Ishikawa (cell line): Measurements from ENCODE around the gene GANAB.

Source experiments
- CEBPB ChIP-seq: IDR thresholded peaks from 2 replicates; pipeline ENCODE4 v1.6.1; 2012
- CREB1 ChIP-seq: IDR thresholded peaks from 2 replicates; pipeline ENCODE4 v1.6.1; 2012; ENCODE audit warnings: low read depth
- EGR1 ChIP-seq: IDR thresholded peaks from 2 replicates; pipeline ENCODE4 v1.6.1; 2012
- EP300 ChIP-seq: IDR thresholded peaks from 2 replicates; pipeline ENCODE4 v1.6.1; 2012; ENCODE audit warnings: borderline replicate concordance
- FOXM1 ChIP-seq: IDR thresholded peaks from 2 replicates; pipeline ENCODE4 v1.6.1; 2012; ENCODE audit warnings: low read depth, borderline replicate concordance
- NFIC ChIP-seq: IDR thresholded peaks from 2 replicates; pipeline ENCODE4 v1.6.1; 2012
- RAD21 ChIP-seq: IDR thresholded peaks from 2 replicates; pipeline ENCODE4 v1.6.1; 2012; ENCODE audit warnings: low read depth
- TAF1 ChIP-seq: IDR thresholded peaks from 2 replicates; pipeline ENCODE4 v1.6.1; 2012; ENCODE audit warnings: low read depth, mild to moderate bottlenecking
- TCF12 ChIP-seq: IDR thresholded peaks from 2 replicates; pipeline ENCODE4 v1.6.1; 2012; ENCODE audit warnings: low read depth
- TEAD4 ChIP-seq: IDR thresholded peaks from 2 replicates; pipeline ENCODE4 v1.6.1; 2012
- YY1 ChIP-seq: IDR thresholded peaks from 2 replicates; pipeline ENCODE4 v1.6.1; 2012; ENCODE audit warnings: low read depth
- ZBTB7A ChIP-seq: IDR thresholded peaks from 2 replicates; pipeline ENCODE4 v1.6.1; 2012; ENCODE audit warnings: low read depth
- TF ChIP-seq, protein P1 (sequence below): IDR thresholded peaks from 2 replicates; pipeline ENCODE4 v1.6.1; 2012; ENCODE audit warnings: low read depth, mild to moderate bottlenecking
- TF ChIP-seq, protein P2 (sequence below): IDR thresholded peaks from 2 replicates; pipeline ENCODE4 v1.6.1; 2012
- TF ChIP-seq, protein P3 (sequence below): IDR thresholded peaks from 2 replicates; pipeline ENCODE4 v1.6.1; 2012

The GANAB gene

GRCh38 chr11:62579252-62579651 lies 67.2 kb downstream of the GANAB start:
- TF ChIP-seq TAF1 = no peak
- TF ChIP-seq ZBTB7A = no peak
- TF ChIP-seq EGR1 = no peak
- TF ChIP-seq TCF12 = no peak
- TF ChIP-seq, protein P1, sequence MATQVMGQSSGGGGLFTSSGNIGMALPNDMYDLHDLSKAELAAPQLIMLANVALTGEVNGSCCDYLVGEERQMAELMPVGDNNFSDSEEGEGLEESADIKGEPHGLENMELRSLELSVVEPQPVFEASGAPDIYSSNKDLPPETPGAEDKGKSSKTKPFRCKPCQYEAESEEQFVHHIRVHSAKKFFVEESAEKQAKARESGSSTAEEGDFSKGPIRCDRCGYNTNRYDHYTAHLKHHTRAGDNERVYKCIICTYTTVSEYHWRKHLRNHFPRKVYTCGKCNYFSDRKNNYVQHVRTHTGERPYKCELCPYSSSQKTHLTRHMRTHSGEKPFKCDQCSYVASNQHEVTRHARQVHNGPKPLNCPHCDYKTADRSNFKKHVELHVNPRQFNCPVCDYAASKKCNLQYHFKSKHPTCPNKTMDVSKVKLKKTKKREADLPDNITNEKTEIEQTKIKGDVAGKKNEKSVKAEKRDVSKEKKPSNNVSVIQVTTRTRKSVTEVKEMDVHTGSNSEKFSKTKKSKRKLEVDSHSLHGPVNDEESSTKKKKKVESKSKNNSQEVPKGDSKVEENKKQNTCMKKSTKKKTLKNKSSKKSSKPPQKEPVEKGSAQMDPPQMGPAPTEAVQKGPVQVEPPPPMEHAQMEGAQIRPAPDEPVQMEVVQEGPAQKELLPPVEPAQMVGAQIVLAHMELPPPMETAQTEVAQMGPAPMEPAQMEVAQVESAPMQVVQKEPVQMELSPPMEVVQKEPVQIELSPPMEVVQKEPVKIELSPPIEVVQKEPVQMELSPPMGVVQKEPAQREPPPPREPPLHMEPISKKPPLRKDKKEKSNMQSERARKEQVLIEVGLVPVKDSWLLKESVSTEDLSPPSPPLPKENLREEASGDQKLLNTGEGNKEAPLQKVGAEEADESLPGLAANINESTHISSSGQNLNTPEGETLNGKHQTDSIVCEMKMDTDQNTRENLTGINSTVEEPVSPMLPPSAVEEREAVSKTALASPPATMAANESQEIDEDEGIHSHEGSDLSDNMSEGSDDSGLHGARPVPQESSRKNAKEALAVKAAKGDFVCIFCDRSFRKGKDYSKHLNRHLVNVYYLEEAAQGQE = no peak
- no peak for TF ChIP-seq TEAD4
- TF ChIP-seq, protein P2, sequence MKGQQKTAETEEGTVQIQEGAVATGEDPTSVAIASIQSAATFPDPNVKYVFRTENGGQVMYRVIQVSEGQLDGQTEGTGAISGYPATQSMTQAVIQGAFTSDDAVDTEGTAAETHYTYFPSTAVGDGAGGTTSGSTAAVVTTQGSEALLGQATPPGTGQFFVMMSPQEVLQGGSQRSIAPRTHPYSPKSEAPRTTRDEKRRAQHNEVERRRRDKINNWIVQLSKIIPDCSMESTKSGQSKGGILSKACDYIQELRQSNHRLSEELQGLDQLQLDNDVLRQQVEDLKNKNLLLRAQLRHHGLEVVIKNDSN = no peak
- no peak for TF ChIP-seq CEBPB
- no peak for TF ChIP-seq NFIC
- TF ChIP-seq EP300 = no peak
- TF ChIP-seq YY1 = no peak
- TF ChIP-seq, protein P3, sequence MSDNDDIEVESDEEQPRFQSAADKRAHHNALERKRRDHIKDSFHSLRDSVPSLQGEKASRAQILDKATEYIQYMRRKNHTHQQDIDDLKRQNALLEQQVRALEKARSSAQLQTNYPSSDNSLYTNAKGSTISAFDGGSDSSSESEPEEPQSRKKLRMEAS = no peak
- TF ChIP-seq CREB1 = no peak
- TF ChIP-seq FOXM1 = no peak
- no peak for TF ChIP-seq RAD21

GRCh38 chr11:62578541-62578940 lies 67.9 kb downstream of the GANAB start:
- TF ChIP-seq NFIC = no peak
- no peak for TF ChIP-seq EGR1
- no peak for TF ChIP-seq EP300
- TF ChIP-seq YY1 = no peak
- TF ChIP-seq, protein P3 = no peak
- no peak for TF ChIP-seq TEAD4
- no peak for TF ChIP-seq FOXM1
- TF ChIP-seq, protein P1 = no peak
- no peak for TF ChIP-seq TAF1
- TF ChIP-seq ZBTB7A = no peak
- TF ChIP-seq CEBPB = no peak
- no peak for TF ChIP-seq TCF12
- TF ChIP-seq CREB1 = no peak
- TF ChIP-seq, protein P2 = no peak
- no peak for TF ChIP-seq RAD21

DNA sequence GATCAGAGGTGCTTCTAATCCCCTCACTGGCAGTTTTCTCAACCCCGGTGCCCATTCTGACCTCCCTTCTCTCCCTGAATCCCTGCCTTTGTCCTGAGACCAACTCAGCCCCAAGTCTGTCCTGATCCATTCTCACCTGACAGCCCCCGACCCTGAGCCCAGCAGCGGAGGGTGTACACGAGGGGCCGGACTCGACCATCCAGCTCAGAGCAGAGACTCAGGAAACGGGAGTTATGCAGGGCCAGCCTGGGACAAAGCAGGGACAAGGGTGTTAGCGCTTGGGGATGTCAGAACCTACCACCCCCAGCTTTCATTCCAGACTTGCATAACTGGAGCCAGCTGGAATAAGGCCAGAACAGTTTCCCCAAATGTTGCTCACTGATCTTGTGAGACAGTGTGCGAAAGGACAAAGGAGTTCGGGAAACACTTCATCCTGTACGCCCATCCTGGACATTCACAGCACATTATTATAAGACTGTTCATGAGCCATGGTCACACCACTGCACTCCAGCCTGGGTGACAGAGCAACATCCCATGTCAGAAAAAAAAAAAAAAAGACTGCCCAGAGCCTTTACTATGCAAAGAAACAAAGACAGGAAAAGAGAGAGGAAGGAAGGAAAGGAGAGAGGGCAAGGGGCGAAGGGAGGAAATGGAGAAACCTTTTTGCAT lies 69.2 kb downstream of the GANAB start:
- TF ChIP-seq TCF12 (no peak), FOXM1 (no peak), EP300 (no peak), TAF1 (no peak), NFIC (no peak), YY1 (no peak), CREB1 (no peak), TEAD4 (no peak), CEBPB (no peak), ZBTB7A (no peak), EGR1 (no peak), RAD21 (no peak)
- TF ChIP-seq, protein P1 = no peak
- TF ChIP-seq, protein P2 = no peak
- TF ChIP-seq, protein P3 = no peak

DNA sequence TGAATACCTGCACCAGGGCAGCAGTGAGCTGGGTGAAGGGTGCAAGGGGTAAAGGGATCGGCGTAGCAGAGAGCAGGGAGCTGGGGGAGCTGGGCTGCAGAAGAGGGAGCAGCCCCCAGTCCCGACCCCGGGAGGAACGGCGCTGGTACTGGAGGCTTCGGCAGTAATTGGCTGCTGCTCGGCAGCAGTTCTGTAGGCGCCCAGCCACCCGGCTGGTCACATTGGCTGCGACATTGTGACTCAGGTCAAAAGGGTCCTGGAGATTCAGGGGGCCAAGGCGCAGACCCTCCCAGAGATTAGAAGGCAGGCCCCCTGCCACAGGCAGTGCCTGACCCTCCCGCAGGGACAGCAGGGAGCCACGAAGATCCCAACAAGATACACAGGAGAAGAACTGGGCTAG lies 70.6 kb downstream of the GANAB start:
- TF ChIP-seq CREB1 = no peak
- no peak for TF ChIP-seq TCF12
- TF ChIP-seq, protein P2 = no peak
- no peak for TF ChIP-seq TAF1
- TF ChIP-seq, protein P1 = no peak
- no peak for TF ChIP-seq FOXM1
- no peak for TF ChIP-seq TEAD4
- no peak for TF ChIP-seq ZBTB7A
- no peak for TF ChIP-seq CEBPB
- no peak for TF ChIP-seq RAD21
- no peak for TF ChIP-seq EGR1
- no peak for TF ChIP-seq EP300
- no peak for TF ChIP-seq YY1
- TF ChIP-seq, protein P3 = no peak
- TF ChIP-seq NFIC = no peak
